Measurements from ENCODE around the gene GFPT1. TPM values are rescaled to one million over a fixed set of nuclear protein-coding genes. Genes with fewer than 3 reads are reported as not detected.

The GFPT1 gene
- total and polyA plus RNA-seq, 2 experiments from 2014 or later, result 58.2 to 80.0 TPM

- no peak overlapping the region for H3K4me3 ChIP-seq
- no peak overlapping the region for H3K27ac ChIP-seq
- no peak overlapping the region for H3K4me2 ChIP-seq
- H4K20me1 ChIP-seq (ENCODE audit: insufficient read depth, poor library complexity, severe bottlenecking), result no peaks in the 10 kb centered on the region
- no peaks in the 10 kb centered on the region for H3K4me1 ChIP-seq (ENCODE audit: insufficient read depth)
- H3K27me3 ChIP-seq, result no peaks in the 10 kb centered on the region
- no peaks in the 10 kb centered on the region for H3K79me2 ChIP-seq
- no peak overlapping the region for H2AFZ ChIP-seq
- no peaks in the 10 kb centered on the region for H3K36me3 ChIP-seq (replicated peaks; ENCODE audit: insufficient read depth, low read depth)
- H3K9me3 ChIP-seq (ENCODE audit: low read depth), result no peaks in the 10 kb centered on the region
- DNase-seq (ENCODE audit: low spot score), result no peak
- no peaks in the 10 kb centered on the region for H3K9me2 ChIP-seq (replicated peaks; ENCODE audit: insufficient read depth)
- TF ChIP-seq EZH2 (IDR thresholded peaks at IDR 0.05; ENCODE audit: borderline replicate concordance), result no peak
- TF ChIP-seq EZH2phosphoT487 (IDR thresholded peaks at IDR 0.05; ENCODE audit: low read depth, severe bottlenecking, unreplicated experiment), result no peak
- no peak for TF ChIP-seq CTCF (IDR thresholded peaks at IDR 0.05; ENCODE audit: poor library complexity)
Measured at GRCh38 chr2:69405306-69405705, 18.3 kb upstream of the GFPT1 start.

DNA sequence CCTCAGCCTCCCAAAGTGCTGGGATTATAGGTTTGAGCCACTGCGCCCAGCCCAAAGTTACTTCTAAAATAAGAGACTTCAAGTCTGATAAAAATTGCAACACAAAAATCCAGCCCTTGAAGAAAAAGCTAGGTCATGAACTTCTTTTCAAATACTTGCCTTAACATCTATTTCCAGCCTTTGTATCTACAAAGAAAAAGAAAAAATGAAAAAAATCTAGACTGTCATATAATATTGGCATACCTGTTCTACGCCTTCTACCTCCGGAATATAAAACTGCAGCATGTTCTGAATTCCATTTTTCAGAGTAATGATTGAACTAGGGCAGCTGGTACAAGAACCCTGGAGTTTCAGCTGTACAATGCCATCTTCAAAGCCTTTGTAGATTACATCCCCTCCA lies 13.1 kb upstream of the GFPT1 start:
- H3K36me3 ChIP-seq (replicated peaks; ENCODE audit: insufficient read depth, low read depth), result no peaks in the 10 kb centered on the region

GRCh38 chr2:69397234-69397633 lies 10.2 kb upstream of the GFPT1 start:
- Histone ChIP-seq H3K36me3 (replicated peaks; ENCODE audit: insufficient read depth, low read depth) (no peaks in the 10 kb centered on the region), H3K27ac (no peak overlapping the region), H4K20me1 (ENCODE audit: insufficient read depth, poor library complexity, severe bottlenecking) (no peaks in the 10 kb centered on the region), H3K4me3 (no peak overlapping the region), H3K4me1 (ENCODE audit: insufficient read depth) (no peaks in the 10 kb centered on the region), H3K9me2 (replicated peaks; ENCODE audit: insufficient read depth) (no peaks in the 10 kb centered on the region), H3K4me2 (no peak overlapping the region), H3K27me3 (no peaks in the 10 kb centered on the region), H3K79me2 (no peaks in the 10 kb centered on the region), H2AFZ (no peak overlapping the region), H3K9me3 (ENCODE audit: low read depth) (no peaks in the 10 kb centered on the region)
- DNase-seq (ENCODE audit: low spot score), result no peak
- TF ChIP-seq EZH2 (IDR thresholded peaks at IDR 0.05; ENCODE audit: borderline replicate concordance), result no peak
- TF ChIP-seq CTCF (IDR thresholded peaks at IDR 0.05; ENCODE audit: poor library complexity), result no peak
- TF ChIP-seq EZH2phosphoT487 (IDR thresholded peaks at IDR 0.05; ENCODE audit: low read depth, severe bottlenecking, unreplicated experiment), result no peak

More for the DNA sequence above, 13.1 kb upstream of the GFPT1 start:
- H3K4me1 ChIP-seq (ENCODE audit: insufficient read depth), result no peaks in the 10 kb centered on the region
- H4K20me1 ChIP-seq (ENCODE audit: insufficient read depth, poor library complexity, severe bottlenecking), result no peaks in the 10 kb centered on the region
- H3K27me3 ChIP-seq, result no peaks in the 10 kb centered on the region
- H3K4me2 ChIP-seq, result no peak overlapping the region
- TF ChIP-seq CTCF (IDR thresholded peaks at IDR 0.05; ENCODE audit: poor library complexity), result no peak
- no peak for TF ChIP-seq EZH2 (IDR thresholded peaks at IDR 0.05; ENCODE audit: borderline replicate concordance)
- TF ChIP-seq EZH2phosphoT487 (IDR thresholded peaks at IDR 0.05; ENCODE audit: low read depth, severe bottlenecking, unreplicated experiment), result no peak
- H2AFZ ChIP-seq, result no peak overlapping the region
- 97% methylated on average over 3 of the region's 3 CpGs for WGBS (ENCODE audit: low lambda C conversion rate, missing lambda C conversion rate)
- no peak overlapping the region for H3K27ac ChIP-seq
- no peak for DNase-seq (ENCODE audit: low spot score)
- H3K4me3 ChIP-seq, result no peak overlapping the region
- no peaks in the 10 kb centered on the region for H3K79me2 ChIP-seq
- no peaks in the 10 kb centered on the region for H3K9me2 ChIP-seq (replicated peaks; ENCODE audit: insufficient read depth)
- no peaks in the 10 kb centered on the region for H3K9me3 ChIP-seq (ENCODE audit: low read depth)

GRCh38 chr2:69395866-69396265 lies 8.8 kb upstream of the GFPT1 start:
- no peak overlapping the region for H2AFZ ChIP-seq
- H3K27me3 ChIP-seq, result no peaks in the 10 kb centered on the region
- DNase-seq (ENCODE audit: low spot score), result no peak
- no peaks in the 10 kb centered on the region for H3K36me3 ChIP-seq (replicated peaks; ENCODE audit: insufficient read depth, low read depth)
- no peaks in the 10 kb centered on the region for H3K79me2 ChIP-seq
- H3K4me3 ChIP-seq, result no peak overlapping the region
- H4K20me1 ChIP-seq (ENCODE audit: insufficient read depth, poor library complexity, severe bottlenecking), result no peaks in the 10 kb centered on the region
- no peaks in the 10 kb centered on the region for H3K9me3 ChIP-seq (ENCODE audit: low read depth)
- no peaks in the 10 kb centered on the region for H3K4me1 ChIP-seq (ENCODE audit: insufficient read depth)
- H3K4me2 ChIP-seq, result no peak overlapping the region
- H3K9me2 ChIP-seq (replicated peaks; ENCODE audit: insufficient read depth), result no peaks in the 10 kb centered on the region
- no peak for TF ChIP-seq CTCF (IDR thresholded peaks at IDR 0.05; ENCODE audit: poor library complexity)
- TF ChIP-seq EZH2phosphoT487 (IDR thresholded peaks at IDR 0.05; ENCODE audit: low read depth, severe bottlenecking, unreplicated experiment), result no peak
- TF ChIP-seq EZH2 (IDR thresholded peaks at IDR 0.05; ENCODE audit: borderline replicate concordance), result no peak
- H3K27ac ChIP-seq, result no peak overlapping the region
- WGBS (ENCODE audit: low lambda C conversion rate, missing lambda C conversion rate), result 83% methylated on average over 1 of the region's 1 CpG

Data from hepatocyte (in vitro differentiated cells).